Common myeloid progenitor, CD34-positive (primary cell): Measurements from ENCODE around the gene TBCEL.
A peak's percentile ranks its signal among the peaks of the same experiment; 100 is the strongest.

ENCODE experiments used
- CTCF ChIA-PET: fragments of 350-600 bp; sonication (Branson Sonifier 250); formaldehyde crosslinking; loops from one replicate; lab custom pipeline; 2021; ENCODE audit warnings: antibody characterized with exemption; lab: Charles Lee
- POLR2A ChIA-PET: fragments of 350-600 bp; sonication (Branson Sonifier 250); formaldehyde crosslinking; loops from one replicate; lab custom pipeline; 2021; ENCODE audit warnings: antibody characterized with exemption; lab: Charles Lee
- DNase-seq, 3 donors: peaks; one replicate each; pipeline versions ENCODE4 v3.0.0 to v3.0.0-alpha.2; 2013
- H3K27ac ChIP-seq, 2 experiments: 1 replicate in 1 of 2; 2 replicates in 1 of 2; pipeline ENCODE4 v1.7.0; 2013; ENCODE audit warnings: inconsistent platforms in 2 of 2, low read length in 2 of 2, mild to moderate bottlenecking in 2 of 2, low read depth in 1 of 2, moderate library complexity in 1 of 2; ENCODE audit not compliant: severe bottlenecking in 2 of 2, insufficient read depth in 1 of 2, poor library complexity in 1 of 2
- H3K27me3 ChIP-seq, 5 experiments: replicated peaks in 2 of 5; 1 replicate in 3 of 5; 2 replicates in 2 of 5; pipeline versions ENCODE4 v1.6.1 to v1.7.0; 2013; ENCODE audit warnings: low read length in 4 of 5, mild to moderate bottlenecking in 2 of 5, moderate library complexity in 2 of 5, inconsistent platforms in 1 of 5; ENCODE audit not compliant: insufficient read depth in 5 of 5, control insufficient read depth in 4 of 5
- H3K36me3 ChIP-seq, 4 experiments: 1 replicate in 2 of 4; 2 replicates in 2 of 4; pipeline versions ENCODE4 v1.6.1 to v1.7.0; 2013; ENCODE audit warnings: low read length in 3 of 4, control low read depth in 1 of 4, mild to moderate bottlenecking in 1 of 4; ENCODE audit not compliant: control insufficient read depth in 4 of 4, insufficient read depth in 4 of 4
- H3K4me1 ChIP-seq, 4 experiments: 1 replicate in 3 of 4; 2 replicates in 1 of 4; pipeline versions ENCODE4 v1.6.1 to v1.7.1; 2013; ENCODE audit warnings: low read length in 3 of 4, mild to moderate bottlenecking in 3 of 4, control low read depth in 1 of 4, inconsistent platforms in 1 of 4, moderate library complexity in 1 of 4; ENCODE audit not compliant: control insufficient read depth in 4 of 4, insufficient read depth in 4 of 4; ENCODE audit errors: control extremely low read depth in 1 of 4
- H3K4me3 ChIP-seq, 7 experiments: 1 replicate in 4 of 7; 2 replicates in 3 of 7; pipeline versions ENCODE4 v1.5.1 to v1.7.0; 2013; ENCODE audit warnings: mild to moderate bottlenecking in 7 of 7, low read length in 6 of 7, moderate library complexity in 6 of 7, inconsistent platforms in 2 of 7, low read depth in 2 of 7, control low read depth in 1 of 7; ENCODE audit not compliant: insufficient read depth in 4 of 7, control insufficient read depth in 1 of 7; ENCODE audit errors: extremely low read depth in 1 of 7
- H3K9me3 ChIP-seq, 5 experiments: 1 replicate in 4 of 5; 2 replicates in 1 of 5; pipeline versions ENCODE4 v1.6.1 to v1.7.1; 2013; ENCODE audit warnings: low read length in 4 of 5, mild to moderate bottlenecking in 2 of 5, inconsistent platforms in 1 of 5, low read depth in 1 of 5, moderate library complexity in 1 of 5; ENCODE audit not compliant: control insufficient read depth in 4 of 5, insufficient read depth in 2 of 5; ENCODE audit errors: control extremely low read depth in 1 of 5
- WGBS: methylation state at CpG from one replicate; pipeline ENCODE4 v1.1.5; 2013; ENCODE audit not compliant: insufficient coverage; 5-methylcytosine and 5-hydroxymethylcytosine counted together

Gene TBCEL

DNA sequence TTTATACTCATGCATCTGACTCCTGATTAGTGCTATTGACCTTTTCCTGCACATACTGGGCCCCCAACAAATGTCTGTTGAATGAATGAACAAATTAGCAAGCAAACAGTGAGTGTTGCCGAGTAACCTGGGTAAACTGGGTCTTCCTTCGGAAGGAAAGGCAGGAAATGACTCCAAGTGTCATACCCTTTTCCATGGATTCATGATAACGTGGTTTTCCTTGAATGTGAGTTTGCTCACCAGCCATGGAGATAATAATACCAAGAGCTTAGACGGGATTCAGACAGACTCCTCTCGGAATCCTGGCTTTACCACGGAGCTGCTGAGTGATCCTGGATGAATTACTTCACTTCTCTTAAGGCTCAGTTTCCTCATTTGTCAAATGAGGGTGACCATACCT lies 93.9 kb downstream of the TBCEL start:
- POLR2A ChIA-PET = no interaction called here
- CTCF ChIA-PET = no interaction called here
- H3K27me3 ChIP-seq = peaks cover 0 to 1% (median 0%) of the 10 kb centered on the region in 5 experiments
- peaks cover 0 to 7% (median 3%) of the 10 kb centered on the region in 5 experiments for H3K9me3 ChIP-seq
- no peak for DNase-seq
- H3K4me3 ChIP-seq = no peak overlapping the region
- H3K4me1 ChIP-seq = no peaks in the 10 kb centered on the region
- WGBS = 79% methylated on average over 6 of the region's 6 CpGs
- no peak overlapping the region for H3K27ac ChIP-seq
- no peaks in the 10 kb centered on the region for H3K36me3 ChIP-seq

DNA sequence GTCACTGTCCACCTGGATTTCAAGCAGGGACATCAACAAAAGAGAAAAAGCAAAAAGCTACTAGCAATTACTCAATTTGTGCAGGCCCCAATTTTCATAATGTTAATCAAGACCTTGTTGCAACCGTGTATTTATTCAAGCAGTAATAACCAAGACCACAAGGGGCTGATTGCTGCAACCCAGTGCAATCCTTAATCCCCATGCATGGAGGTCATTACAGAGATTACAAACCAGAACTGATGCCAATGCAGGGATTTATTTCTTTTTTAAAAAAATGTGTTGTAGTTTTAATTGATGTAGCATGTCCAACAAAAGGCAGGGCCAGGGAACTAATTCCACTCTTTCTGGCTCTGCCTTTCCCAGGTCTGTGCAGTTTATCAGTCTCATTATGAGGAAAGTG lies 95.5 kb downstream of the TBCEL start:
- CTCF ChIA-PET = interaction anchor here (1.6 kb wide), 1 partner anchor 10 kb away, joined by 3 read pairs; no protein-coding TSS in a partner anchor

DNA sequence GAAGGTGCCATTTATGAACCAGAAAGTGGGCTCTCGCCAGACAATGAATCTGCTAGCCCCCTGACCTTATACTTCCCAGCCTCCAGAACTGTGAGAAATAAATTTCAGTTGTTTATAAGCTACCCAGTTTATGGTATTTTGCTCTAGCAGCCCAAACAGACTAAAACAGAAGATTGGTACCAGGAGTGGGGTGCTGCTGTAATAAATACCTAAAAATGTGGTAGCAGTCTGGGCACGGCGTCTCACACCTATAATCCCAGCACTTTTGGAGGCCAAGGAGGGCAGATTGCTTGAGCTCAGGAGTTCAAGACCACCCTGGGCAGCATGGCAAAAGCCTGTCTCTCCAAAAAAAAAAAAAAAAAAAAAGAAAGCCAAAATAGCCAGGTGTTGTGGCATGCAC lies 98.4 kb downstream of the TBCEL start:
- WGBS = no CpG with 5 or more reads among the region's 3 CpGs
- Histone ChIP-seq H3K4me3 (no peak overlapping the region), H3K9me3 (peaks cover 0 to 7% (median 4%) of the 10 kb centered on the region in 5 experiments), H3K27me3 (peaks cover 0 to 2% (median 0%) of the 10 kb centered on the region in 5 experiments), H3K36me3 (no peaks in the 10 kb centered on the region), H3K27ac (no peak overlapping the region), H3K4me1 (no peaks in the 10 kb centered on the region)
- DNase-seq = no peak
- CTCF ChIA-PET = interaction anchor here (0.7 to 2.4 kb wide), 3 partner anchors 11 to 178 kb away, joined by 3 to 9 read pairs (median 4); no protein-coding TSS in a partner anchor
- POLR2A ChIA-PET = no interaction called here

More for the DNA sequence above, 95.5 kb downstream of the TBCEL start:
- H3K4me3 ChIP-seq = no peak overlapping the region
- WGBS = 80% methylated on average over 1 of the region's 1 CpG
- peaks cover 0 to 7% (median 4%) of the 10 kb centered on the region in 5 experiments for H3K9me3 ChIP-seq
- no peaks in the 10 kb centered on the region for H3K4me1 ChIP-seq
- no peaks in the 10 kb centered on the region for H3K36me3 ChIP-seq
- POLR2A ChIA-PET = no interaction called here
- H3K27ac ChIP-seq = no peak overlapping the region
- H3K27me3 ChIP-seq = no peaks in the 10 kb centered on the region
- DNase-seq = peak in 2 of 3 donors; percentile 11 to 16

DNA sequence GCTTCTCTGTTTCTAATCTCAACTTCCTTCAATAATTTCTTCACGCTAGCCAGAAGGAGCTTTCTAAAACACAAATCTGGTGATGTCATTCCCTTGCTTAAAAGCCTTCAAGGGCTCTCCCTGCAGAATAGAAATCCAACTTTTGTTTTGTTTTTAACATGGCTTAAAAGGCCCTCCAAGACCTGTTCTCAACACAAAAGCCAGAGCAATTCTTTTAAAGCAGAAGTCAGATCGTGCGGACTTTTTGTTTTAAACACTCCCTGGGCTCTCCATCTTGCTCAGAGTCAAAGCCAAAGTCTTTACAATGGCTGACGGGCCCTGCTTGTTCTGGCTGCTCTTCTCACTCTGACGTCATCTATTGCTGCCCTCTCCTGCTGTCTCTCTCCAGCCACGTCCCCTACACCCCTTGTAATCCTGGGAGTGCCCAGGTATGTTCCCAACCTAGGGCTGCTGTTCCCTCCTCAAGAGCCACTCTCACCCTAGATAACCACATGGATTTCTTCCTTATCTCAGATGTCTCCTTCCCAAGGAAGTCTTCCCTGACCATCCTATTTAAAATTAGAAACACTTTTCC lies 99.7 kb downstream of the TBCEL start:
- H3K4me1 ChIP-seq = no peaks in the 10 kb centered on the region
- no peak for DNase-seq
- 90% methylated on average over 6 of the region's 6 CpGs for WGBS
- H3K36me3 ChIP-seq = no peaks in the 10 kb centered on the region
- H3K4me3 ChIP-seq = no peak overlapping the region
- H3K27me3 ChIP-seq = peaks cover 0 to 4% (median 0%) of the 10 kb centered on the region in 5 experiments
- H3K9me3 ChIP-seq = peaks cover 0 to 7% (median 4%) of the 10 kb centered on the region in 5 experiments
- H3K27ac ChIP-seq = no peak overlapping the region
- ChIA-PET CTCF (no interaction called here), POLR2A (no interaction called here)

DNA sequence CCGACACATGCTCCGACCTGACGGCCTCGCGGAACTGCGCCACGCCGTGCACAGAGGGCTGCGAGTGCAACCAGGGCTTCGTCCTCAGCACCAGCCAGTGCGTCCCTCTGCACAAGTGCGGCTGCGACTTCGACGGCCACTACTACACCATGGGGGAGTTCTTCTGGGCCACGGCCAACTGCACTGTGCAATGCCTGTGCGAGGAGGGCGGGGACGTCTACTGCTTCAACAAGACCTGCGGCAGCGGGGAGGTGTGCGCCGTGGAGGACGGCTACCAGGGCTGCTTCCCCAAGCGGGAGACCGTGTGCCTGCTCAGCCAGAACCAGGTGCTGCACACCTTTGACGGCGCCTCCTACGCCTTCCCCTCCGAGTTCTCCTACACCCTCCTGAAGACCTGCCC lies 103.9 kb downstream of the TBCEL start:
- ChIA-PET CTCF (no interaction called here), POLR2A (no interaction called here)
- no peak for DNase-seq
- Histone ChIP-seq H3K9me3 (peaks cover 0 to 2% (median 0%) of the 10 kb centered on the region in 5 experiments), H3K27ac (no peak overlapping the region), H3K36me3 (no peaks in the 10 kb centered on the region), H3K27me3 (peaks cover 0 to 4% (median 0%) of the 10 kb centered on the region in 5 experiments), H3K4me3 (no peak overlapping the region), H3K4me1 (no peaks in the 10 kb centered on the region)
- WGBS = 96% methylated on average over 26 of the region's 30 CpGs

DNA sequence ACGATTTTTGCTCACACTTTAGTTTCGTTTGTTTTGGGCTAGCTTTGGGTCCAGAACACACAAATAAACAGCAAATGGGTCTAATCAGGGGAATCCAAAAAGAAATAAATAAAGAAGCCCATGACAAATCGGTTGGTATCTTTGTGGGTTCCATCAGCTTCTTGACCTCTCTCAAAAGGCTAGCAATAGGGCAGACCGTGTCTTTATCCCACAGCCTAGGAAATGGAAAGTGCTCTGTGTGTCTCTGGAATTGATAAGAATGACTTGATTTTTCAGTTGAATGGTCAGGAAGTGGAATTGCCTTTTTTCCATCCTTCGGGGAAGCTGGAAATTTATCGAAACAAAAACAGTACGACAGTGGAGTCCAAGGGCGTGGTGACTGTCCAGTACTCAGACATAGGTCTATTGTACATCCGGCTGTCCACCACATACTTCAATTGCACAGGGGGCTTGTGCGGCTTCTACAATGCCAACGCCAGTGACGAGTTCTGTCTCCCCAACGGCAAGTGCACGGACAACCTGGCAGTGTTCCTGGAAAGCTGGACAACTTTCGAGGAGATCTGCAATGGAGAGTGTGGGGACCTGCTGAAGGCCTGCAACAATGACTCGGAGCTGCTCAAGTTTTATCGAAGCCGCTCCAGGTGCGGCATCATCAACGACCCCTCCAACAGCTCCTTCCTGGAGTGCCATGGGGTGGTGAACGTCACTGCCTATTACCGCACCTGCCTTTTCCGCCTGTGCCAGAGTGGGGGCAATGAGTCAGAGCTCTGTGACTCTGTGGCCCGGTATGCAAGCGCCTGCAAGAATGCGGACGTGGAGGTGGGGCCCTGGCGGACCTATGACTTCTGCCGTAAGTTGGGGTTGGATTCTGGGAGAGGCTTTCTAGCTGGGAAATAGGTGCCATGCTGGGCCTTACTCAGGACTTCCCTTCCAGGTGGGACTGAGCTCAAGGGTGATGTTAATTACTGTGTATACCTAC lies 105.7 kb downstream of the TBCEL start:
- Histone ChIP-seq H3K27me3 (peaks cover 0 to 4% (median 0%) of the 10 kb centered on the region in 5 experiments), H3K36me3 (no peaks in the 10 kb centered on the region), H3K4me1 (no peaks in the 10 kb centered on the region), H3K27ac (no peak overlapping the region), H3K9me3 (no peaks in the 10 kb centered on the region), H3K4me3 (no peak overlapping the region)
- ChIA-PET CTCF (interaction anchor here (0.9 to 1.8 kb wide), 2 partner anchors 10 to 14 kb away, joined by 3 to 5 read pairs; no protein-coding TSS in a partner anchor), POLR2A (no interaction called here)
- WGBS = 99% methylated on average over 28 of the region's 29 CpGs
- no peak for DNase-seq
